HG02798 (cell line): ENCODE data around the gene PPP1R3G.

Experiments
- ATAC-seq: cut with Tn5 transposase; IDR thresholded peaks from one replicate; pipeline ENCODE4 v1.9.1; 2021; ENCODE audit warnings: mild to moderate bottlenecking; ENCODE audit not compliant: unreplicated experiment, poor library complexity

PPP1R3G gene

DNA sequence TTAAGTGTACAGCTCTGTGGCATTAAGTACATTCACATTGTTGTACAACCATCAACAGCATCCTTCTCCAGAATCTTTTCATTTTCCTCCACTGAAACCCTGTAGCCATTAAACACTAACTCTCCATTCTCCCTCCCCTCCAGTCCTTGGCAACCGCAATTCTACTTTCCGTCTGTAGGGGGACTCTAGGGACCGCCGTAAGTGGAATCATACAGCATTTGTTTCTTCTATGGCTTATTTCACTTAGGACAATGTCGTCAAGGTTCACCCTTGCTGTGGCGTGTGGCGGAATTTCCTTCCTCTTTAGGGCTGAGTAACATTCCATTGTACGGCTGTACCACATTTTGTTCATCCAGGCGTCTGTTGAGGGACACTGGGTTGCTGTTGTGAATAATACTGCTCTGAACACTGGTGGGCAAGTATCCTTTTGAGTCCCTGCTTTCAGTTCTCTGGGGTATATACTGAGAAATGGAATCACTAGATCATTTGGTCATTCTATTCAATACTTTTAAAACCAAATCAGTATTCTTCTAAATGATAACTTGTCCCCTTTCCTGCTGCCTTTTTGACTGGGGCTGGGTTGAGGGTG, 50.7 kb downstream of the PPP1R3G start:
- peak; percentile 55 for ATAC-seq

GRCh38 chr6:5136851-5137250, 51.7 kb downstream of the PPP1R3G start:
- no peak for ATAC-seq
